GM19324 (cell line): ENCODE data around the gene DEFB124.
"Not testable (repeated sequence)": the region's sequence is repeated elsewhere in the genome, so short reads cannot be mapped to it uniquely, and the experiment has no call there.

Experiments used
- ATAC-seq: cut with Tn5 transposase; IDR thresholded peaks from one replicate; pipeline ENCODE4 v1.9.1; 2021; ENCODE audit warnings: mild to moderate bottlenecking, moderate library complexity; ENCODE audit not compliant: unreplicated experiment, low FRiP score

Gene DEFB124, protein sequence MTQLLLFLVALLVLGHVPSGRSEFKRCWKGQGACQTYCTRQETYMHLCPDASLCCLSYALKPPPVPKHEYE

DNA sequence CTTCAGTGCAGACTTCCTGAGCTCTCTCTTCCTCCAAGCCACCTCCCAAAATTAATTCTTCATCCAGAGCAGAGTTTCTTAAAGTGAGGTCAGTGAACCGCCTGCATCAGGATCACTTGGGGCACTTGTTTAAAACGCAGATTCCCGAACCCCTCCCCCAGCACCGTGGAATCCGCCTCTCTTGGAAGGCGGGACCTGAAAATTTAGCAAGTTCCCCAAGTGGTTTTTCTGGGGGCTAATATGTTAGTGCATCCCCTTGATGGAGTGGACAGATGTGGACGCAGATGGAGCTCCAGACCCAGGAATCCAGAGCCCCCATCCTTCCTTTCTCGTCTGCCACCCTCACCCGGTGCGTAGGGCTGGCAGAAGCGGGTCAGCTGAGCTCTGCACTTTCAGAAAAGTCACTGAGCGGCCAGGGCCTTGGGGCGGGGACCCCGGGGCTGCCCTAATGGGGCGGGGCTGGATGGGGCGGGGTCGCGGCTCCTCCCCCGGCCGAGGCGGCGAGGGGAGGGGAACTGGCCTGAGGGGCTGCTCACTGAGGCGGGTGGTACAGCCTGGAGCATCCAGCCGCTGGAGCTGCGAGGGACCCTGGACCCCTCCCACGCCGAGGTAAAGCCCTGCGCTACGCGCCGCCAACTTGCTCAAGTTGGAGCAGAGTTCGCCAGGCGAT is at the start of gene DEFB124, which contains the start of gene REM1:
DEFB124 (minus strand) TSS at position 370 of the 670 bp plus-strand sequence. CDS start 2,114 bp downstream, outside the sequence.
REM1 (plus strand) TSS at position 531 of the 670 bp plus-strand sequence. CDS start 1,158 bp downstream, outside the sequence.
- ATAC-seq = no peak

DNA sequence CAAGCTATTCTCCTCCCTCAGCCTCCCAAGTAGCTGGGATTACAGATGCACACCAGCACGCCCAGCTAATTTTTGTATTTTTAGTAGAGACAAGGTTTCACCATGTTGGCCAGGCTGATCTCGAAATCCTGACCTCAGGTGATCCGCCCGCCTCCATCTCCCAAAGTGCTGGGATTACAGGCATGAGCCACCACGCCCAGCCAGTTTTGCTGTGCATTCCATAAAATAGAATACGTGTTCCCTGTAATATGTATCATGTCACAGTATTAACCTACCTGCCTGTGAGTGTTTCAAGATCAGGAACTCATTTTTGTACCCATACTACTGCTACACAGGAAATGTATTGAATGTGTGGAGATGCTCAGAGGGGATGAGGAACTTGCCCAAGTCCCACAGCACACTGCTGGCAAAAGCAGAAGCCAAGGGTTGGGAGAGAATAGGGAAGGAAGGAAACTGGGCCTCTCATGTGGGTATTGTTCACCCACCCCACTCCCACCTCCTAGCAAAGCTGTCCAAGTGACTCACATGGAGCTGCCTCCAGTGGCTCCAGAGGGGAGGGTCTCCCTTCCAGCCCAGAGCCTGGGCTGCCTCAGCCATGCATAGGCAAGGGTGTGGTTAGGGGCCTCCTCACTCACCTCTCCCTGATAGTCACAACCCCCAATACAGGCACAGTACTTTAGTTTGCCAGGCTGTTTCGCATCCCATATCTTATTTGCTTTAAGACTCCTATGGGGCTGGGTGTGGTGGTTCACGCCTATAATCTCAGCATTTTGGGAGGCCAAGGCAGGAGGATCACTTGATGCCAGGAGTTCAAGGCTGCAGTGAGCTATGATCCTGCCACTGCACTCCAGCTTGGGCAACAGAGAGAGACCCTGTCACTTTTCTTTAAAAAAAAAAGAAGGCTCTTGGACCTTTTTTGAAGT is 48.7 kb upstream of the DEFB124 start:
- no peak for ATAC-seq

DNA sequence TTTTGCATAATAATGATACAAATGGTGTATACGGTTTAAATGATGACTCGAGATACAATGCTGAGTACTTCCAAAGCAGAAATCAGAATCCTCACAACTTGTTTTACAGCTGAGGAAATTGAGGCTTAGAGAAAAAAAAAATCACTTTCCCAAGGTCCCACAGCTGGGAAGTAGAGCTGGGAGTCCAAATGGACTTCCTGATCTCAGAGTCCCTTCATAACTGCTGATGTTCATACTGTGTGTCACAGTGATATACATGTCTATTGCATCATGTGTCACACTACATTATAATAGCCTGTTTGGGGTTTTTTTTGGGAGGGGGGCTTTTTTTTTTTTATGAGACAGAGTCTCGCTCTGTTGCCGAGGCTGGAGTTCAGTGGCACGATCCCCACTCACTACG is 47.8 kb upstream of the DEFB124 start:
- ATAC-seq = no peak

DNA sequence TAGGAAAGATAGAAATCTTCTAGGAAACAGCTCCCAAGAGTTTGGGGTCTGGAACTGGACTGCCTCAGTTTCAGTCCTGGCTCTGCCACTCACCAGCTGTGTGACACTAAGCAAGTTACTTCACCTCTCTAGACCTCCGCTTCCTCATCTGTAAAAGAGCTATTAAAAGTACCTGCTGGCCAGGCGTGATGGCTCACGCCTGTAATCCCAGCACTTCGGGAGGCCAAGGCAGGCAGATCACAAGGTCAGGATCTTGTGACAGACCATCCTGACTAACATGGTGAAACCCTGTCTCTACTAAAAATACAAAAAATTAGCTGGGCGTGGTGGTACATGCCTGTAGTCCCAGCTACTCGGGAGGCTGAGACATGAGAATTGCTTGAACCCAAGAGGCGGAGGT is 46.3 kb upstream of the DEFB124 start:
- ATAC-seq = not testable (repeated sequence)

- ATAC-seq = no peak
These were observed 42.4 kb upstream of the DEFB124 start for GRCh38 chr20:31517373-31517772.

DNA sequence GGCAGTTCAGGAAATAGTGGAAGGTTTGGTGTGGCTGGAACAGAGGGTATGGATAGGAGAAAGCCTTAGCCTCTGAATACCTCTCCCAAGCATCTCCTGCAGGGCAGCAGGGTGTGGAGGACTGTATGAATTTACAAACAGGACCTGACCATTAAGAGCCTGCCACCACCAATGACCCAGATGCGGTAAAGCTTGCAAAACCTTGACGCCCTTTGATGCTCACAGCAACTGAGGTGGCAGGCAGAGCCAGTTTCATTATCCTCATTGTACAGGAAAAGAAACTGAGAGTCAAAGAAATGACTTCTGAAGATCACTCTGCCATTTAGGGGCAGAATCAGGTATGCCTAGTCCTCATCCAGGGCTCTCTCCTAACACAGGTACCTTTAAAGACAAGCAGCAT is 41.7 kb upstream of the DEFB124 start:
- no peak for ATAC-seq

GRCh38 chr20:31516166-31516565 is 41.2 kb upstream of the DEFB124 start:
- no peak for ATAC-seq

GRCh38 chr20:31515775-31516107 is 40.8 kb upstream of the DEFB124 start:
- no peak for ATAC-seq

DNA sequence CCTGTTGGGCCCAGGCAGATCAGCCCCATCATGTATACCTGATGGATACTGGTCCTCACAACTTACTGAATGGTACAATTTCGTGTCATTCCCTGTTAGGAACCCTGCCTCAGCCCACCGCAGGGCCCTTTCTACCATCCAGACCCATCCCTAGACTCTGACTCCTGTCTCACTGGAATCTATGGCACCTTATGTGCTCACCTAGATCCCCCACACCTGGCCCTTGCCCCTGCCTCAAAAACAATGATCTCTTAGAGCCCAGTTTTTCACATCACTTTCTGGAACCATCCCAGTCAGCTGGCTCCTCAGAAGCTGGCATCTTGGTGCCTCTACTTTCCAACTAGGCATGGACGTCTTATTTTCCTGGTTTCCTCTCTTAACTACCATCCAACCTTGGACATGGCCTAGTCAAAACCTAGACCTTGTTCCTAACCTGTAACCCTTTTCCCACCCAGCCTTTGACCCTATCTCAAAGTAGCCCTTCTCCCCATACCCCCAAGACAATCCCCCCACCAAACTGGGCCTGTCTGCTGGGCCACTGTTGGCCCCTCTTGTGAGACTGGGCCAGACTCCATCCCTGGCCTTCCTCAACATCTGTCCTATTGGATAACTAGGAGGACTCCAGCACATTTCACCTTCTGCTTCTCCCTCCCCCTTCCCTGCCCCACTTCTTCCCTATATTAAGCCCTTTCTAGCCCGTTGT is 40.3 kb upstream of the DEFB124 start:
- ATAC-seq = no peak

- peak; percentile 91 for ATAC-seq
These were observed 39.5 kb upstream of the DEFB124 start, which contains the start of gene HM13 for GRCh38 chr20:31514154-31515071. HM13 (plus strand) TSS chr20:31514442; CDS start chr20:31514552, 110 bp downstream.

- no peak for ATAC-seq
These were observed 33.8 kb upstream of the DEFB124 start for GRCh38 chr20:31508517-31509244.

DNA sequence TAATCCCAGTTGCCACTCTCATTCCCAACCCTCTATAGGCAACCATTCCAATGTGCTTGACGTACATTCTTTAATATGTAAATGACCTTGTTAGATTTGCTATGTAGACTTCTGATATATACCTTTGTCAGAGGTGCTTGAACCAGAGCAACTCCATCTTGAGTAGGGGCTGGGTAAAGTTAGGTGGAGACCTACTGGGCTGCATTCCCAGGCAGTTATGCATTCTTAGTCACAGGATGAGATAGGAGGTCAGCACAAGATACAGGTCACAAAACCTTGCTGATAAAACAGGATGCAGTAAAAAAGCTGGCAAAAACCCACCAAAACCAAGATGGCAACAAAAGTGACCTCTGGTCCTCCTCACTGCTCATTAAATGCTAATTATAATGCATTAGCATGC is 31.0 kb upstream of the DEFB124 start:
- no peak for ATAC-seq

DNA sequence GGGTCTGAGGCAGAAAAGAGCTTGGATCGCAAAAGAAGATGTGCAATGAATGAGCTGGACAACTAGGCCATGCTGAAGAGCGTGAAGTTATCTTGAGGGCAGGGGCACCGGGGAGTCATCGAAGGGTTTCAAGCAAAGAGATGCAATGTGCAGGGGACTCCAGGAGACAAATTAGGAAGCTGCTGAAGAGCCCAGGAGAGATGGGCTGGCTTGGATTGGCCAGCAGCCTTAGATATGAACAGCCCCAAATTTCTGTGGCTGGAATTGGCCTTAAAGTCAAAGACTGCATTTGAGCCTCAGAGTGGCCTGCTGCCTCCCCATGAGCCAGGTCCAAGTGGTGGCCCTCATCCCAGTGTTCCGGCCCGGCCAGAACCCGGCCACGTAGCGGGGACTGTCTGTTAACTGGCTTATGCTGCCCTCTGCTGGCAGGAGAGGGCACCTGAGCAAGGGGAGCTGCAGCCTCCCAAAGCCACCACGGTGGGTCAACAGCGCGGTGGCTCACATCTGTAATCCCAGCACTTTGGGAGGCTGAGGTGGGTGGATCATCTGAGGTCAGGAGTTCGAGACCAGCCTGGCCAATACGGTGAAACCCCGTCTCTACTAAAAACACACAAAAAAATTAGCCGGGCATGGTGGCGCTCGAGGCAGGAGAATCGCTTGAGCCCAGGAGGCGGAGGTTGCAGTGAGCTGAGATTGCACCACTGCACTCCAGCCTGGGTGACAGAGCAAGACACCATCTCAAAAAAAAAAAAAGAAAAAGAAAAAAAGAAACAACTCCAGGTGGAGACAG is 28.2 kb upstream of the DEFB124 start:
- ATAC-seq = peak; percentile 78

DNA sequence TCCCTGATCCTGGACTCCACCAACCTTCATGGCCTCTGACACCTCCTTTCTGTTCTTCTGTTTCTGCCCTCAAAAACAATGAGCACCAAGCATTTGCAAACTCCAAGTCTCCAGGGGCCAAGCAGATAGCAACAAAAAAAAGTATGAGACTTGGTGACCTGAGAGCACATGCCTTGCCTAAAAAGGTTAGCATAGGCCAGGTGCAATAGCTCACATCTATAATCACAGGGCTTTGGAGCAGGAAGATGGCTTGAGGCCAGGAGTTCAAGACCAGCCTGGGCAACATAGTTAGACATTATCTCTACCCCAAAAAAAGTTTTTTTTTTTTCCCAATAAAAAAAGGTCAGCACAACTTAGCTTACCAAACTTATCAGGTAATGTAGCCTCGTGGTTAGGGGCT is 25.6 kb upstream of the DEFB124 start:
- ATAC-seq = no peak

GRCh38 chr20:31497838-31498540 is 23.1 kb upstream of the DEFB124 start:
- ATAC-seq = no peak

GRCh38 chr20:31496761-31497295 is 21.9 kb upstream of the DEFB124 start:
- no peak for ATAC-seq

DNA sequence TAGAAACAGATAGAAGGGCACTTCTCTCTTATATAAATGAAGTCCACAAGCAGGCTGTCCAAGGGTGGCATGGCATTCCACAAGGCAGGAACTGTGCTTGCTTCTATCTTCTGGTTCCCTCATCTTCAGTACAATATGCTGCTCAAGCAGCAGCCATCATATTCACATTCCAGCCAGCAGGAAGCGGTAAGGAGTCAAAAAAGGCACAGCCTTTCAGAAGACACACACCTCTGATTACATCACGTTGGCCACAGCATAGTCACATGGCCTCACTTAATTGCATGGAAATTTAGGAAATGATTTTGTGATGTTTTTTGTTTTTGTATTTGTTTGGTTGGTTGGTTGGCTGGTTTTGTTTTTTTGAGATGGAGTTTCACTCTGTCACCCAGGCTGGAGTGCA is 19.2 kb upstream of the DEFB124 start:
- ATAC-seq = no peak
